Pancreas (tissue), 10 donors: ENCODE results near the gene SYNGR3. TPM values are rescaled to one million over a fixed set of nuclear protein-coding genes. Genes with fewer than 3 reads are reported as not detected.
A peak's percentile ranks its signal among the peaks of the same experiment; 100 is the strongest.
"Not testable (repeated sequence)": the region's sequence is repeated elsewhere in the genome, so short reads cannot be mapped to it uniquely, and the experiment has no call there.

Source experiments
- ATAC-seq, 4 donors: fragments of 200-7000 bp; cut with Tn5 transposase; one replicate each; pipeline versions ENCODE4 v1.8.0 to v1.9.1; 2020; ENCODE audit warnings: mild to moderate bottlenecking in 4 of 4, moderate library complexity in 4 of 4
- DNase-seq, 6 donors: peaks; one replicate each; pipeline ENCODE4 v3.0.0-alpha.2; 2020
- FAIRE-seq: peaks from 2 replicates; lab custom pipeline; 2012; peaks lifted over from hg19 to GRCh38; lab: Jason Lieb, UNC
- H3K27ac ChIP-seq, 4 donors: fragments of 200-600 bp; sonication (generic); 1 replicate in 3 of 4; 2 replicates in 1 of 4; pipeline versions ENCODE4 v1.5.0 to v1.8.0; 2020
- H3K27me3 ChIP-seq, 4 donors: fragments of 200-600 bp; one replicate each; pipeline ENCODE4 v1.8.0; 2021
- H3K36me3 ChIP-seq, 3 donors: fragments of 200-600 bp; sonication (generic) in 1 of 3; one replicate each; pipeline versions ENCODE4 v1.5.0 to v1.8.0; 2020 to 2021
- H3K4me1 ChIP-seq, 3 donors: fragments of 200-600 bp; one replicate each; pipeline ENCODE4 v1.8.0; 2021
- H3K4me3 ChIP-seq, 4 donors: fragments of 200-600 bp; sonication (generic) in 2 of 4; one replicate each; pipeline versions ENCODE4 v1.5.0 to v1.8.0; 2020 to 2021
- H3K9me3 ChIP-seq, 4 donors: fragments of 200-600 bp; one replicate each; pipeline ENCODE4 v1.8.0; 2021
- WGBS, 2 donors: extraction: QIAGEN DNeasy Blood & Tissue Kit; methylation state at CpG; one replicate each; pipeline ENCODE4 v1.1.7; 2013; 5-methylcytosine and 5-hydroxymethylcytosine counted together
- intact Hi-C, 3 donors: fragments of 100-400 bp; cut with DNase I; formaldehyde crosslinking; loops; one replicate each; pipeline versions ENCODE4 v1.11.1 to v1.14.2; 2022
- polyA plus RNA-seq, 2 donors: library from polyadenylated mRNA; stranded (reverse); fragments of 200-250 nt; gene quantifications; one replicate each; pipeline ENCODE4 v1.2.3, GENCODE V29; 2013
- total RNA-seq, 6 donors: library from RNA; stranded (reverse); fragmentation: NEBNext Ultra II Directional in 4 of 6; extraction: Animal tissue kit (Norgen Biotek cat#: 25700) in 4 of 6; gene quantifications; one replicate each; pipeline versions ENCODE4 v1.2.1 to v1.2.4, GENCODE V29; 2021 to 2023
- TF ChIP-seq, protein P1 (sequence below), 4 donors: fragments of 200-600 bp; sonication (generic) in 3 of 4; IDR thresholded peaks; one replicate each; pipeline versions ENCODE4 v1.5.0 to v1.8.0; 2021; ENCODE audit warnings: antibody characterized with exemption in 4 of 4
- donor health status: healthy with polysubstance abuse.
- donor health status: DM: no; HTN: no; CAD: no; lungs with moderate emphysema.
- donor health status: DM: no; HTN: no; CAD: no.
- donor health status: control.
- donor health status: control.
- donor health status: Bipolar disorder and iron deficiency.
- donor health status: DM: yes; HTN: yes; CAD: no.
- donor health status: DM: no; HTN: no; CAD: no.
- donor health status: DM: no; HTN: no; CAD: no.
- donor health status: DM: yes; HTN: yes; CAD: no.

Gene SYNGR3
- total and polyA plus RNA-seq, 8 donors: 0.19 to 3.1 (median 0.61) TPM

- H3K27me3 ChIP-seq: no peaks in the 10 kb centered on the region
- no peak overlapping the region for H3K27ac ChIP-seq
- no peaks in the 10 kb centered on the region for H3K9me3 ChIP-seq
- H3K4me1 ChIP-seq: peaks cover 0 to 23% (median 20%) of the 10 kb centered on the region in 3 donors
- DNase-seq: peak in 2 of 6 donors; percentile 24 to 55
- WGBS, 2 donors: 43 to 45% methylated on average over 20 of the region's 20 CpGs
- TF ChIP-seq, protein P1, sequence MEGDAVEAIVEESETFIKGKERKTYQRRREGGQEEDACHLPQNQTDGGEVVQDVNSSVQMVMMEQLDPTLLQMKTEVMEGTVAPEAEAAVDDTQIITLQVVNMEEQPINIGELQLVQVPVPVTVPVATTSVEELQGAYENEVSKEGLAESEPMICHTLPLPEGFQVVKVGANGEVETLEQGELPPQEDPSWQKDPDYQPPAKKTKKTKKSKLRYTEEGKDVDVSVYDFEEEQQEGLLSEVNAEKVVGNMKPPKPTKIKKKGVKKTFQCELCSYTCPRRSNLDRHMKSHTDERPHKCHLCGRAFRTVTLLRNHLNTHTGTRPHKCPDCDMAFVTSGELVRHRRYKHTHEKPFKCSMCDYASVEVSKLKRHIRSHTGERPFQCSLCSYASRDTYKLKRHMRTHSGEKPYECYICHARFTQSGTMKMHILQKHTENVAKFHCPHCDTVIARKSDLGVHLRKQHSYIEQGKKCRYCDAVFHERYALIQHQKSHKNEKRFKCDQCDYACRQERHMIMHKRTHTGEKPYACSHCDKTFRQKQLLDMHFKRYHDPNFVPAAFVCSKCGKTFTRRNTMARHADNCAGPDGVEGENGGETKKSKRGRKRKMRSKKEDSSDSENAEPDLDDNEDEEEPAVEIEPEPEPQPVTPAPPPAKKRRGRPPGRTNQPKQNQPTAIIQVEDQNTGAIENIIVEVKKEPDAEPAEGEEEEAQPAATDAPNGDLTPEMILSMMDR (IDR thresholded peaks at IDR 0.05): no peak
- peak overlapping the region in 3 of 4 donors; percentile 32 to 84 (median 72) for H3K4me3 ChIP-seq
- peaks cover 0 to 20% (median 10%) of the 10 kb centered on the region in 3 donors for H3K36me3 ChIP-seq
- ATAC-seq: no peak
- FAIRE-seq: no peak
- intact Hi-C loops: no loop called here
These were observed 28.8 kb upstream of the SYNGR3 start for GRCh38 chr16:1960665-1961630.

DNA sequence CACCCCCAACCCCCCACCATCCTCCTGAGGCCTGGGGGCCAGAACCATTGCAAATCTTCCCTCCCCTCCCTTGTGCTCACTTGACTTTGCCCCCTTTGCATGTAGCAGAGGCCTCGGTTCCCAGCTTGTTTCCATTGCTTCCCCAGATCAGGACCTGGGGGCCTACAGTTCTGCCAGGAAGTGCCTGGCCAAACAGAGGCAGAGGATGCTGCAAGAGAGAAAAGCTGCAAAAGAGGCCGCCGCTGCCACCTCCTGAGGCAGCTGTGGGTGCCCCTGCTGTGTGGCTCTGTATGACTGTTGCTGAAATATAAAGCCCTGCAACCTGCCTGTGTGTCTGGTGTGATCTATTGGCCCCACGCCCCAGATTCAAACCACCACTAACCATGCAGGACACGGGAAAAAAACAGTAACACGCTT lies 28.1 kb upstream of the SYNGR3 start:
- Histone ChIP-seq H3K9me3 (no peaks in the 10 kb centered on the region), H3K27me3 (no peaks in the 10 kb centered on the region), H3K4me3 (no peak overlapping the region), H3K27ac (no peak overlapping the region), H3K4me1 (peaks cover 0 to 25% (median 20%) of the 10 kb centered on the region in 3 donors), H3K36me3 (peaks cover 0 to 20% (median 10%) of the 10 kb centered on the region in 3 donors)
- TF ChIP-seq, protein P1 (IDR thresholded peaks at IDR 0.05): no peak
- WGBS, 2 donors: 61% methylated on average over 6 of the region's 6 CpGs
- FAIRE-seq (no peak), DNase-seq (peak in 2 of 6 donors; percentile 43 to 45), ATAC-seq (no peak)
- intact Hi-C loops: no loop called here

GRCh38 chr16:1962161-1963153 lies 27.3 kb upstream of the SYNGR3 start:
- intact Hi-C loops, ATAC-seq, H3K27ac ChIP-seq, FAIRE-seq, H3K27me3 ChIP-seq, H3K9me3 ChIP-seq: not testable (repeated sequence)
- peaks cover 0 to 20% (median 10%) of the 10 kb centered on the region in 3 donors for H3K36me3 ChIP-seq
- 81 to 82% methylated on average over 33 to 37 of the region's 37 CpGs for WGBS, 2 donors
- H3K4me3 ChIP-seq: peak overlapping the region in 3 of 4 donors; percentile 80 to 96 (median 95)
- peaks cover 0 to 25% (median 20%) of the 10 kb centered on the region in 3 donors for H3K4me1 ChIP-seq
- peak in 2 of 6 donors; percentile 44 to 77 for DNase-seq

DNA sequence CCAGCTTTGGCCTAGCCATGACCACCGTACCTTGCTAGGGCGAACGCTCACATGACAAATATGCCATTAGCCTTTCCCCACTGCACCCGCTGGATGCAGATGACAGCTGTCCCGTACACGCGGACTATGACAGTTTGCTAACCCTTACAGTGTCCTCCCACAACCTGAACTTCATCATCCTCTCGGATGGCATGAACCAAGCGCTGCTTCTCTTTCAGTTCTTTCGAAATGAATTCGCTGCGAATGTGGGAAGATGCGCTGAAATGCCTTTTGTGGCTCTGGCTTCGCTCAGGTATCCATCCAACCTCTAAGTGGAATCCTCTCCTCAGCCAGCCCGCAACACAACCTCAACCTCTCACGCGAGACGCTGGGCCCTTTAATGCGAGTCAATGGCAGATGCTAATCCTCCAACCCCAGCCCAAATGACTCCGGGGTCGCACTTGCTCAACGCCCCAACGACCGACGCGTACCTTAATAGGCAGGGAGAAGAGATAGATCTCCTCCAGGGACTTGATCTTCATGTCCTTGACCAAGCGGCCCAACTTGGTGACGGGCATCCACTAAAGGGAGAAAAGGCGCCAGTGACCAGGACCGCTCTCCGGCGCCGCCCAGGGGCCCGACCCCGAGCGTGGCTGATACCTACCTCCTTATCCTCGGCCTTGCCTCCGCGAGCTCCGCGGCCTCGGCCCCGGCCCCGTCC lies 25.8 kb upstream of the SYNGR3 start:
- FAIRE-seq: no peak
- no peaks in the 10 kb centered on the region for H3K9me3 ChIP-seq
- 8 to 10% methylated on average over 40 to 44 of the region's 44 CpGs for WGBS, 2 donors
- peak in 3 of 4 donors; percentile 30 to 46 (median 30) for ATAC-seq
- intact Hi-C loops: no loop called here
- H3K4me1 ChIP-seq: peaks cover 0 to 22% (median 20%) of the 10 kb centered on the region in 3 donors
- TF ChIP-seq, protein P1 (IDR thresholded peaks at IDR 0.05): no peak
- H3K4me3 ChIP-seq: peak overlapping the region; percentile 74 to 96 (median 88)
- DNase-seq: peak in 1 of 6 donors; percentile 76
- no peaks in the 10 kb centered on the region for H3K27me3 ChIP-seq
- peaks cover 0 to 20% (median 10%) of the 10 kb centered on the region in 3 donors for H3K36me3 ChIP-seq
- H3K27ac ChIP-seq: peak overlapping the region; percentile 89 to 96 (median 92)
